ENCODE measurements around the gene DTYMK.
"Not testable (repeated sequence)": the region's sequence is repeated elsewhere in the genome, so short reads cannot be mapped to it uniquely, and the experiment has no call there.

Gene DTYMK

DNA sequence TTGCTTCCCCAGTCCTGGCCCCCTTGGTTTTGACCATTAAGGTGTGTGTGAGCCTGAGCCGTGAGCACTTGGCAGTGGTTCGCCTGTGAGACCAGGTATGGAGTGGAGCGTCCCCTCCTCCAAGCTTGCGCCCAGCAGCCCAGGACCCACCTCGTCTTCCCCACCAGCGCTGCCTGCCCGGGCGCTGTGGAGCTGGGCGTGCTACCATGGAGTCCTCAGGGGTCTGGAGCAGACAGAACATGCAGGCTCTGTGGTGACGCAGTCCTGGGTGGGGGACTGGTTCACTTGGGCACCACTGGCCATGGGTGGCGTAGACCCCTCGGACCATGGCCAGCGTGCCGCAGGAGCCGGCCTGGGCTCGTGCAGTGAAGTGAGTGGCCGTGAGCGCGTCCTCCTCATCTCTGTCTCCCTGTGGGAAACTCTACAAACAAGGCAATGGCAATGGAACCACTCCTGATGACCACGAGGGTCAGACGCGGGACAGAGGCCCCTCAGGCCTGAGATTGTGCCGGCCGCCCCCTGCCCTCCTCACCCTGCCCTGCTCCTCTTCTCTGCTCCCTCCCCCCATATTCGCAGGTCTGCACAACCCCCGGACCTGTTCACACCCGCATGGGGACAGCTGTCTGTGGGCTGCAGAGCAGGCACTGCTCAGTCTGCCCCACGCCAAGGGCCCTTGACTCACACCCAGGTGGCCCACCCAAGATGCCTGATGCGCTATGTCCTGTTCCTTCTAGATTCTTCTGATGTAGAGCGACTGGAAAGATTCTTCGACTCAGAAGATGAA lies 15.0 kb downstream of the DTYMK start:
- no peak for DNase-seq

DNA sequence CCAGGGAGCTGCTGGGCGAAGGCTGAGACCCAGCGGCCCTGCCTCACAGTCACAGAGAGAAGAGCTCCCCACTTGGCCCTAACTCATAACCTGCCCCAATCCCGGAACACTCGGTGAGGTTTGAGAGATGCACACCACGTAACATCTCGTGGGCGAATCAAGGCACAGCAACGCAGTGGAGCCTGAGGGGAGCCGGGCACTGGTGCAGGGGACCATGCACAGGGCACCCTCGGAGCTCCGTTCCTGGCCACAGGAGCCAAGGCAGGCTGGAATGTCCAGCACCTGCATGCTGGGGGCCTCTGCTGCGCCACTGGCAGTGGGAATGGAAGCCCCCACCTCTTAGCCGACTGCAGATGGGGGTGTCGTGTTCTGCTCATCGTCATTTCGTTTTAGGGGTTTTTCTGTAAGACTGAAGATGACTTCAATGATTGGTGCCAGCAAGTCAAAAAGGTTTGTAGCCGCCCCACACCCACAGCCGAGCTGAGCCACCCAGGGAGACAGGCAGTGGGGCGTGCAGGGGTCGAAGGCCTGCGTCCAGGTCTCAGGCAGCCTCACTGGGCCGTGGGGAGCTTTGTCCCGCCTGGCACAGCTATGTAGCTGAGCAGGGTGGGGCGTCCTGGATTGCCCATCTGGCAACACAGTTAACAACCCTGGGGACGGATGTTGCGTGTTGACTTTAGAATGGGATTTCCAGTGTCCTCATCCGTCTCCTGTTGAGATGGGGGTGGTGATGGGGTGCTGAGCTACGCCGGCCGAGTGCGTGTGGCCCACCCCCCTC lies 16.1 kb downstream of the DTYMK start:
- no peak for DNase-seq

DNA sequence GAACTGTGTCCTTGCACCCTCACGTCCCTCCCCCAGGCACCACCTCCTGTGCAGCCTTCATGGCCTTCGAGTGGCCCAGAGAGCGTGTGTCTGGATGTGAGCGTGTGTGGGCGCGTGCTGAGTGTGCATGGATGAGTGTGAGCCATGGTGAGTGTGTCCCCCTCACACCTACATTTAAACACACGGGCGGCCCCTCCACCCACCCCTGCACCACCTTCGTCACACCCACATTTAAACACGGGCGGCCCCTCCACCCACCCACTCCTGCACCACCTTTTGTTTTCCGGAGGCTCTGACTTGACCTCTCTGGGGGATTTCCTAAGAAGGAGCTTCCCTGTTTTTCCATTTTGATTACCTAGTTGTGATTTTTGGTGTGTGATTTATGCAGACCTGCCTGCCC lies 17.8 kb downstream of the DTYMK start:
- DNase-seq: no peak

DNA sequence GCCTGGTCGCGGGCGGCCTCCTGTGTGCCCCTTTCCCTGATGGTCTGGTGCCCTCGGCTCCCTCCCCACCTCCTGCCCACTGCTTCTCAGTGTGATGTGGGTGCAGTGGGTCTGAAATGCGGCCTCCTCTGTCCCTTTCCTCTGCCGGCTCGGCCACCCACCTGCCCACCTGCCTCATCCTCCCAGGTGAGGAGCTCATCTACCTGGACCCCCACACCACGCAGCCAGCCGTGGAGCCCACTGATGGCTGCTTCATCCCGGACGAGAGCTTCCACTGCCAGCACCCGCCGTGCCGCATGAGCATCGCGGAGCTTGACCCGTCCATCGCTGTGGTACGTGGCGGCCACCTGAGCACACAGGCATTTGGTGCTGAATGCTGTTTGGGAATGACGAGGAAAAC lies 18.3 kb downstream of the DTYMK start:
- DNase-seq: no peak

DNA sequence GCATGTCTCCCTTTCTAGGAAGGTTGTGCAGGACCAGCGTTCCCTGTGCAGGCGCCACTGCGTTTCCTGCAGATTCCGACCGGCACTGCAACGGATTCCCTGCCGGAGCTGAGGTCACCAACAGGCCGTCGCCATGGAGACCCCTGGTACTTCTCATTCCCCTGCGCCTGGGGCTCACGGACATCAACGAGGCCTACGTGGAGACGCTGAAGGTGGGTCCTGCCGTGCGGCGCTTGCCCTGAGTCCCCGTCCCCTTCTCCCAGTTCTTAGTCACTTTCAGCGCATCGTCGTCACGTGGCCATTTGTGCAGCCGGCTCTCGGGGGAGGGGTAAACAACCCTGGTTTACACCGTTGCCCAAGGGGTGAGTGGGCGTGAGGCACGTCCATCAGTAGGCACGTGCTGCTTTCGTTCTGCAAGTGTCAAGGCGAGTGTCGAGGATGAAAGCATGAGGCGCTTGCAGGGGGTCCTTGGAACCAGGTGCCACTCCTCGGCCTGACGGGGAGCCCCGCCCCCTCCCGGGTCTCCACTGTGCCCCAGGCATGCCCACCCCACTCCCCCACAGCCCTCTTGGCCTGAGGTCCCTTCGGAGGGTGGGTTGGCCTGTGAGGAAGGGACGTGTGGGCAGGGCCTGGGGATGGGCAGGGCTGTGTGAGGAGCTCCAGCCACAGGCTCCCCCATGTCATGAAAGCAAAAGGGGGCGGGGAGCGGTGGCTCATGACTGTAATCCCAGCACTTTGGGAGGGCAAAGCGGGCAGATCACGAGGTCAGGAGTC lies 19.8 kb downstream of the DTYMK start:
- DNase-seq: no peak

DNA sequence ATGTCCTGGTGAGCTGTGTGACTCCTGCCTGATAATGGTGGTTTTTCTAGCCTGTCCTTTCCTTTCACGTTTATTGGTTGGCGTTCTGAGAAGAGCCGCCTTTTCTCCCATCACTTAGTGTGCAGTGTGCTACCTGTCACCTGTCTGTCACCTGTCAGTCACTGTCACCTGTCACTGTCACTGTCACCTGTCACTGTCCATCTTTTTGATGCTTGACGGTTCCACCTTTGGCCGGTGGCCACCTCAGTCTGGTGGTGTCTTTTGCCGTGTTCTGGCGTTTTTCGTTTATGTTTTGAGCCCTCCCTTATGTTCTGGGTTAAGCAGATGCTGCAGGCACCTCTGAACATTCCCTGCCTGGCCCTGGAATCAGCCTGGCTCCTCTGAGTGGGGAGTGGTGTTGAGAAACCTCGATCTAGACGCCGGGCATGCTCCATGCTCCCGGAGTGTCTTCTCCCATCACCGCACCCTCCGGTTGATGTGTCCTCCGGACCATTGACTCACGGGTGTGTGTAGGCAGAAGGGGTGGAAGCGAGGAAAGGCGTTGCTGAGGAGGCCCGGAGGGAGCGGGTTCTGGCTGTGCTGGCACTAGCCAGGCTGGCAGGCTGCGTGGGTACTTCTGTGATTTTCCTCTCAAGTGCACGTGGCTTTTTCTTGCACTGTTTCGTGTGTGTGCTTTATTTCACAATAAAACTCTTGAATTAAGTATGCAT lies 20.7 kb downstream of the DTYMK start:
- DNase-seq: no peak

DNA sequence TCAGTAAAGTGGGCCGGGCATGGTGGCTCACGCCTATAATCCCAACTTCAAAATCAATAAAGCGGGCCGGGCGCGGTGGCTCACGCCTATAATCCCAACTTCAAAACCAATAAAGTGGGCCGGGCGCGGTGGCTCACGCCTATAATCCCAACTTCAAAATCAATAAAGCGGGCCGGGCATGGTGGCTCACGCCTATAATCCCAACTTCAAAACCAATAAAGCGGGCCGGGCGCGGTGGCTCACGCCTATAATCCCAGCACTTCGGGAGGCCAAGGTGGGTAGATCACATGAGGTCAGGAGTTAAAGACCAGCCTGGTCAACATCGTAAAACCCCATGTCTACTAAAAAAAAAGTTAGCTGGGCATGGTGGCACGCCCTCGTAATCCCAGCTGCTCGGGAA lies 23.9 kb downstream of the DTYMK start:
- not testable (repeated sequence) for DNase-seq

DNA sequence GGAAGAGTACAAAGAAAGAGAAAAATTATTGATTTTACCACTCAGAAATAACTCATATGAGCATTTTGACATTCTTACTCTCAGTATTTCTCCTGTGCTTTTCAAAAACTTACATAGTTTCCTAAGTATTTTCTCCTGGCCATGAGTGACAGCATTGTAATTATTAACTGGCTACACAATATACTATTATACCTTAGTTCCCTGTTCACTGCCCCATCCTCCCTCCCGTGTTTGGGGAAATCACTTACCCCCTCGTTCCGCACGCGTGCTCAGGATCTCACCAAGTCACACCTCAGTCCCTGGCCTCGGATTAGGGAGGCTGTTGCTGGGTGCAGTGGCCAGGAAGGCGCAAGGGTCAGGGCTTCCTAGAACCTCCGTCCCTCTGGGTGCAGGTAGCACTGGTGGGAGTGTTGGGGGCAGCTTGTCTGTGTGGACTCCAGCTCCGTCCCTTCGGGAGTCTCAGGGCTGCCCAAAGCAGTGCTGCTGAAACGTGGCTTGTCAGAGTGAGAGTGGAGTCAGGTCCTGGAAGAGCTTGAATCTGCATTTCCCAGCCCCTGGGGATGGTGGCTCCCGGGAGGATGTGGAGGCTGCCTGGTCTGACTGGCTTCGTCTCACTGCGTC lies 25.9 kb downstream of the DTYMK start:
- no peak for DNase-seq

DNA sequence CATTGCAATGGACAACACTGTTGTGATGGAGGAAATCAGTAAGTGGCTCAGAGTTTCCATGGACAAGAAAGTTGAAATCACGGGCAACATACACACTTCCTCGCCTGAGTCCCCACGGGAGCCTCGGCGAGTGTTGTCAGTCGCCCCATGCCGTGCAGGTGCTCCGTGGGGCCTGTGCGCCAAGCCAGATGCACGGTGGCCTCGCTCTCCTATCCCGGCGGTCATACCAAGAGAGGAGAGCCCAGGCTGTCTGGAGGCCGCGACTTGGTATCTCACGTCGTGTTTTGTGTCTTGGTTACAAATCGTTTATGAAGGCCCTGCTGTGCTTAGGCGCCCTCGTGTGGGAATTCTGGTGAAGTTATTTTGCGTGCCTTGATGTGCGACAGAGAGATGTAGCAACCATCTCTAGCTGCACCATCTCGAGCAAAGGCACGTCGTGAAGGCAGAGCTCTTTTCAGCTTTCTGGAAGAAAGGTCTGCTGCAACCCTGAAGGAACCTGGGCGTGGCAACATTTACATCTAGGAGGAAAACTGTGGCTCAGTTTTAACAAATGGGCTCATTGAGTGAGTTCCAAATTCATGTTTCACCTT lies 27.4 kb downstream of the DTYMK start:
- DNase-seq: no peak

DNA sequence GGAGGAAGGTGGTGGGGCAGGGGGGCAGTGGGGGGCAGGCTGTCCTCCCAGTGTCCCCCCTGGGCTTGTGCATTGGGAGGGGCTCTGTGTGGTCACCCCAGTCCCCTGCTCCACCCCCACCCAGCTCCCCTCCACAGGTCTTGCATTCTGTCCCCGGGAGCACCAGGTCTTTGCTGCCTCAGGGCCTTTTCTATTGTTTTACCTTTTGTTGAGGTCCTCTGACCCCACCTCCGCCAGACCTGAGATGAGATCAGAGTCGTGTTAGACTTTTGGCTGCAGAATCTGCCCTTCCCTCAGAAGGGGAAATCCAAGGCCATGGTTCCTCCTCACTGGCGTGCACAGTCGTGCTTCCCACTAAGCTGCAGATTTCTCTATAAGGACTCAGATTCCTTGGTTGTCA lies 28.3 kb downstream of the DTYMK start:
- DNase-seq: no peak

DNA sequence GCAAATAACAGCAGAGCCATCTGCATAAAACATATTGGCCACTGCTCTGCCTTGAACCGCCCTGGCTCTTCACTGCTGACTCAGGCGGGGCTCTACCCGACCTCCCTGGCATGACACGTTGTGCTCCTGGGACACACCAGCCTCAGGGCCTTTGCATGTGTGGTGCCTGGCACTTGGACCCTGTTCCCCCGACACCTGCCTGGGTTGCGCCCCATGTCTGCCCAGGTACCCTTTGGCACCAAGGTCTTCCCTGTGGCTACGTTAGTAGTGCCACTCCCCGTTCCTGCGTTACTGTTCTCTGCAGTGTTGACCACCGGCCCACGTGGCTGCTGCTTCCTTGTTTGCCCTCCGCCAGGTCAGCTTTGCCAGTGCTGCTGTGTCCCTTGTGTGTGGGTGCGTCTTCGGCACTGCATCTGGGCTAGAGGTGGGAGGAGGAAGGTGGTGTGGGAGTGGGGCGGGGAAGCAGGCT lies 28.8 kb downstream of the DTYMK start:
- no peak for DNase-seq

DNA sequence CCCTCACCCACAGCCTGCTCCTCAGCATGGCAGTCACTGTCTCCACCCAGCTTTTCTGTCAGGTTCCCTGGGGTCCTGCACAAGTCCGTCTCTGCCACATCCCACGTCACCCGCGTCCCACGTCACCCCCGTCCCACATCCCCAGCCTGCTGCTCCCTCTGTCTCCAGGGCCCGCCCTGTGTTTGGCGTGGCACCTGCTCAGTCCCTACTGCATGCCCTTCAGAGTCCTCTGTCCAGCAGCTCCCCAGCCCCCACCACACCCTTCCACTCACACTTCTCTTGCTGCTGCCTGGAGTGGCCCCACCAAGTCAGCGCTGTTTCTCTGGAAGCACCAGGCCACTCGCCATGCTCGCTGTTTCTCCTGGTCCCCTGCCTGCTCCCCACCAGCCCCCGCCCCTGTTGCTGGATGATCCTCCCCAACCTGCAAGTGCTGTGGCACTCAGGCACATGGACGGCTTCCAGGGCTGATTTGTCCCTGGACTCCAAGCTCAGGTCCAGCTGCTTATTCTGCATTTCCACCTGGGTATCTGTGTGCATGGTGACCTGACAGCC lies 30.3 kb downstream of the DTYMK start:
- DNase-seq: no peak

DNA sequence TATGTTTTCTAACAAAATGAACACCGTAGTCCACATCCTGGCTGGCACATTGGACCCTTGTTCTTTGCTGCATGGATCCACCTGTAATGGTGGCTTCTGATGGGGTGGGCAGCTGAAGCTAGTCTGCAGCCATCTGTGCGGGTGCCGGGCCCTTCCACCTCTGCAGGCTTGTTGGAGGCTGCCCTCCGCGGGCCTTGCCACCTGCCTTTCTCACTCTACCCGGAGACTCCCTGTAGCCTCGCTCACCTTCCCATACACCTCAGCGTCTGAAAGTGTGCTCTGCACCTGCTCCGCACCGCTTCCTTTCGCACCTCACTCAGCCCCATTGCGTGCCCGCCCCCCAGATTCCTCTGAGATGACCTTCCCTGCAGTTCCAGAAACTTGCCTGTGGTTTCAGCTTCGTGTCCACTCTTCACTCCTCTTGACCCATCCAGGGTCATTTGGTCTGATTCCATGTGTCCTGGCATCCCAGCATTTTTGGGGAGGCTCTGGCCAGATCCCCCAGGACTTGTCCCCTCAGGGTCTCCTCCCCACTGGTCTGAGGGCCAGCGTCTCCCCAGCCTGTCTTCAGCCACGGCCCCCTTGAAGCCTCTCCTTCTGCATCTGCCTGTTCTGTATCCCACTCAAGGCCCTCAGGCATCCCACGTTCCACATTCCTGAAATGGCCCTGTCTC lies 31.0 kb downstream of the DTYMK start:
- DNase-seq: no peak

DNA sequence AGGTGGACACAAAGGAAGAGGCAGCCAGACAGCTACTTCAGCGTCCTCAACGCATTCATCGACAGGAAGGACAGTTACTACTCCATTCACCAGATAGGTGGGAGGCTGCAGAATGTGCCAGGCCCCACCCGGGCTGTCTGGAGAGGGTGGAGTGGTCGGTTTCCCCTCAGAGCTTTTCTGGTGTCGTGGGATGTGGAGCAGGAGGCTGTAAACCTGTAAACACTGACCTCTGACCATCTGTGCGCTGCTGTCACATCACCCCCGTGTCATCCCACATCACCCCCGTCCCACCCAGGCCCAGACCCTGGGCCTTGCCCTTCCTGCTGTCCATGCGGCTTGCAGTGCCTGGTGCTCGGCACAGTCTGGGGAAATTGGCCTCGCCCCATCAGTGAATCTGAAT lies 32.1 kb downstream of the DTYMK start:
- DNase-seq: no peak

DNA sequence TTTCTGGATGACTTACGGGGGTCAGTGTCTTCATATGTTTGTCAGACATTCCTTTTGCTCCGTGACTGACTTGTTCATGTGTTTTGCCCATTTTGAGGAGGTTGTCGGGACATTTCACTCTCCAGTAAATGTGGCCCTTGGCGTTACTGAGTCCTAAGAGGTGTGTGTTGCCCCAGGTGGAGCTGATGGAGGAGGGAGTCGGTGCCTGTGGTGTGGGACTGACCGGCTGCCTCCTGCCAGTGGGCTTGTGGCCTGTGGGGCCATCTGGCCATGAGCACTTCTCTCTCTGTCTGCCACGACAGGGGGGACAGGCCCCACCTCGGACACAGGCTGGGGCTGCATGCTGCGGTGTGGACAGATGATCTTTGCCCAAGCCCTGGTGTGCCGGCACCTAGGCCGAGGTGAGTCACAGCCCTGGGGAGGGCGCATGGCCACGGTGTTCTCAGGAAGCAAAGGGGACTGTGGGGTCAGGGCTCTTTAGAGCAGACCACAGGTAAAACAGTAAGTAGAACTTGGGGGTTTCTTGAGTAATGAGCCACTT lies 33.3 kb downstream of the DTYMK start:
- no peak for DNase-seq

DNA sequence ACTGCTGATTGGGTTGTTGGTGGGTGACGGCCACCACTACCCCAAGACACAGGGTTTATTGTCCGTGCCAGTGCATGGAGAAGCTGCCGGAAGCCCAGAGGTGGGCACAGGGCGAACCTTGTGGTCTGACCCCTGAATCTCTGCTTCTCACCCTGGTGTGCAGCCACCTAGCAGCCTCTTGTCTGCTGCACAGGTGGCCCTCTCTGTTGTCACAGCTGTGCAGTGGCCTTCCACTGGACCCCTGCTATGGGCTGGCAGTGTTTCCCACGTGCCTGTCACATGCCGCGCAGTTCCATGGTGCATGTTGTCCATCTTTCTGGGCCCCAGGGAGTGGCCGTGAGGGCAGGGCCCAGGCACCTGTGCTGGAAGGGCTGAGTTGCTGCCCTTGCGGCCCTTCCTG lies 33.9 kb downstream of the DTYMK start:
- DNase-seq: no peak

DNA sequence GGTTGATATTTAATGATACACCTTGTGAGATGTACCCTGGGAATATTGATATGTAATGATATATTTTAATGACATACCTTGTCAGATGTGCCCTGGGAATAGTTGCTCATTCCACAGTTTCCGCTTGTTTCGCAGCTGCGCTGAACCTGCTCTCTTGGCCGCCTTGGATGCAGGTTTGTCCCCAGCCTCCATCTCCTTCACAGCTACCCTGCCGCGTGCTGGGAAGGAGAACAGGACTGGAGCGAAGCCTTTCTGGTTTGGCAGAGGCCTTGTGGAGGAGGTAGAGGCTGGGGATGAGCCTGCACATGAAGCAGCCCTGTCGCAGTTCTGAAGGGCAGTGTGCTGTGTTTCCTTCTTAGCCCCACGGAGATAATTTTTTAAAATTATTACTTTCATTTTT lies 34.5 kb downstream of the DTYMK start:
- DNase-seq: no peak

DNA sequence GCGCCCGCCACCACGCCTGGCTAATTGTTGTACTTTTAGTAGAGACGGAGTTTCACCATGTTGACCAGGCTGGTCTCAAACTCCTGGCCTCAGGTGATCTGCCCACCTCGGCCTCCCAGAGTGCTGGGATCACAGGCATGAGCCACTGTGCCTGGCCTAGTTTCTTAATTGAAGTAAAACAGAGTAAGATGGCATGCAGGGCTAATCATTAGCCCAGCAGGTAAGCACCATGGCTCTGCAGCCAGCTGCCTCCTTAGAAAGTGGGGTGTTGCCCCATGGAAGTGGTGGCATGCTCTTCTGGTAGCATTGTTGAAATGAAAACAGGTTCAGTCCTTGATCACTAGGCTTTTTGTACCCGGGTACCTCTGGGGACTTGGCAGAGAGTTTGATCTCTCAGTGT lies 36.7 kb downstream of the DTYMK start:
- DNase-seq: no peak

DNA sequence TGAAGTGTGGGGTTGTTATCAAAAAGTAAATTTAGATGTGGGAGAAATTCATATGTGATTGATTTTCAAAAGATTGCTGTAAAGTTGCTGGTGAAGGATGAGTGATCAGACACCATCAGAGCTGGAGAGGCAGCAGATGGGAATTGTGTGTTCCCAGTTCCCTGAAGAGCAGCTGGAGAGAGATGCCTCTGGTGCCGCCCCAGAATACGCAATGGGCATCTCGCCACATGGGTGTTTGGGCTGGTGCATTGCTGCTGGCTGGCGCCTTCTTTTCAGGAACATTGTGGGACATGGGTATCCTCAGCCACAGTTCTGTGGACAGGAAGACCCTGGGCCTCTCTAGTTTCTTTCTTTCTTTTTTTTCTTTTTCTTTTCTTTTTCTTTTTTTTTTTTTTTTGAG lies 37.2 kb downstream of the DTYMK start:
- DNase-seq: no peak

DNA sequence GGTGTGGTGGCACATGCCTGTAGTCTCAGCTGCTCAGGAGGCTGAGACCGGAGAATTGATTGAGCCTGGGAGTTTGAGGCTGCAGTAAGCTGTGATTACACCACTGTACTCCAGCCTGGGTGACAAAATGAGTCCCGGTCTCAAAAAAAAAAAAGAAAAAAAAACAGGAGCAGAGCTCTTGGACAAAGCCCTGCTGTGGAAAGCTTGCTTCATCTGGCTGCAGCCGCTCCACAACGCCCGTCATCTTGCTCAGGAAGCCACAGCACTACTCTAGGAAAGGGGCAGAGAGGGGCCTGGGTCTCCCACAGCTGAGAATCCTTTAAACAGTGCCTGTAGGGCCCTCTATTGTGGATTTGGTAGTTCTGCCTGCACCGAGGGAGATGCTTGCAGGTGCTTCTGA lies 38.2 kb downstream of the DTYMK start:
- no peak for DNase-seq
